ENCODE measurements around the gene ZSWIM4.

- no peak for TF ChIP-seq EZH2 (IDR thresholded peaks at IDR 0.05; ENCODE audit: low read depth, unreplicated experiment)
- no peak for TF ChIP-seq CTCF (conservative IDR thresholded peaks at IDR 0.05; ENCODE audit: low read depth in 2 of 2)
- TF ChIP-seq ZNF462 (CRISPR knock-in tag; IDR thresholded peaks at IDR 0.05), result no peak
- no peak for TF ChIP-seq REST (IDR thresholded peaks at IDR 0.05; ENCODE audit: unreplicated experiment)
- no peak for TF ChIP-seq CREB1 (CRISPR knock-in tag; IDR thresholded peaks at IDR 0.05; ENCODE audit: low read depth)
- no peak for TF ChIP-seq EZH2phosphoT487 (IDR thresholded peaks at IDR 0.05; ENCODE audit: unreplicated experiment)
- no peak for TF ChIP-seq ZNF114 (CRISPR knock-in tag; IDR thresholded peaks at IDR 0.05)
- TF ChIP-seq POLR2AphosphoS5 (IDR thresholded peaks at IDR 0.05; ENCODE audit: low read depth), result no peak
- no peak for TF ChIP-seq ZNF331 (CRISPR knock-in tag; IDR thresholded peaks at IDR 0.05; ENCODE audit: low read depth)
- TF ChIP-seq ETS1 (IDR thresholded peaks at IDR 0.05), result no peak
Measured at GRCh38 chr19:13823901-13824300, 28.7 kb downstream of the ZSWIM4 start.

Measured in GM23338 (cell line).